Esophagus muscularis mucosa (tissue), 4 donors: ENCODE results near the gene HOXA7. TPM values are rescaled to one million over a fixed set of nuclear protein-coding genes. Genes with fewer than 3 reads are reported as not detected.

Experiments
- DNase-seq: peaks from one replicate; pipeline ENCODE4 v3.0.0-alpha.2; 2017; ENCODE audit errors: extremely low spot score
- H3K27ac ChIP-seq, 4 donors: fragments of 200-600 bp; sonication (generic); replicated peaks in 1 of 4; 1 replicate in 3 of 4; 2 replicates in 1 of 4; pipeline ENCODE4 v1.5.1; 2016 to 2019; ENCODE audit warnings: mild to moderate bottlenecking in 1 of 4
- H3K27me3 ChIP-seq, 4 donors: fragments of 200-600 bp; sonication (generic); one replicate each; pipeline versions ENCODE4 v1.5.1 to v1.6.0; 2016 to 2019
- H3K36me3 ChIP-seq, 4 donors: fragments of 200-600 bp; sonication (generic); one replicate each; pipeline ENCODE4 v1.5.1; 2016 to 2019
- H3K4me1 ChIP-seq, 4 donors: fragments of 200-600 bp; sonication (generic); one replicate each; pipeline ENCODE4 v1.5.1; 2016 to 2019
- H3K4me3 ChIP-seq, 4 donors: fragments of 200-600 bp; sonication (generic); 1 replicate in 2 of 4; 2 replicates in 2 of 4; pipeline ENCODE4 v1.5.1; 2016 to 2019; ENCODE audit warnings: mild to moderate bottlenecking in 4 of 4, moderate library complexity in 1 of 4
- H3K9me3 ChIP-seq, 4 donors: fragments of 200-600 bp; sonication (generic); 1 replicate in 3 of 4; 2 replicates in 1 of 4; pipeline ENCODE4 v1.5.1; 2016 to 2019
- CTCF ChIP-seq, 3 experiments: fragments of 200-600 bp in 2 of 3; fragments of 450-650 bp in 1 of 3; sonication (generic) in 2 of 3; IDR thresholded peaks; one replicate each; pipeline ENCODE4 v1.5.1; 2017 to 2019; ENCODE audit warnings: antibody characterized with exemption in 3 of 3, mild to moderate bottlenecking in 2 of 3, moderate library complexity in 1 of 3
- EP300 ChIP-seq: sonication (generic); formaldehyde crosslinking; IDR thresholded peaks from one replicate; pipeline ENCODE4 v1.6.1; 2017; ENCODE audit warnings: antibody characterized with exemption
- POLR2A ChIP-seq: fragments of 450-650 bp; IDR thresholded peaks from one replicate; pipeline ENCODE4 v1.6.1; 2017; ENCODE audit warnings: antibody characterized with exemption, moderate library complexity, mild to moderate bottlenecking, low read depth
- POLR2AphosphoS5 ChIP-seq, 2 donors: sonication (generic); formaldehyde crosslinking; IDR thresholded peaks; one replicate each; pipeline ENCODE4 v1.6.1; 2017; ENCODE audit warnings: antibody characterized with exemption in 2 of 2
- WGBS: methylation state at CpG from one replicate; pipeline ENCODE4 v1.1.5; 2018; 5-methylcytosine and 5-hydroxymethylcytosine counted together
- intact Hi-C: fragments of 100-400 bp; cut with DNase I; formaldehyde crosslinking; loops from one replicate; pipeline ENCODE4 v1.15.1; 2023
- total RNA-seq, 4 donors: library from RNA; depleted of rRNA; stranded (reverse); fragments of >200 nt; gene quantifications; one replicate each; pipeline versions ENCODE4 v1.1.0 to v1.2.1, GENCODE V29; 2016

HOXA7 gene
- total RNA-seq, 4 donors from 2014 or later: 0.33 to 1.7 (median 0.49) TPM

- Histone ChIP-seq H3K4me3 (peak overlapping the region; percentile 68 to 88 (median 77)), H3K9me3 (no peaks in the 10 kb centered on the region), H3K27me3 (no peaks in the 10 kb centered on the region), H3K4me1 (peaks cover 18 to 59% (median 57%) of the 10 kb centered on the region in 4 donors), H3K27ac (peak overlapping the region; percentile 96 to 100 (median 99)), H3K36me3 (no peaks in the 10 kb centered on the region)
- TF ChIP-seq EP300 (no peak), POLR2AphosphoS5 (IDR thresholded peaks at IDR 0.05) (no peak), POLR2A (no peak), CTCF (IDR thresholded peaks at IDR 0.05) (no peak)
- no peak for DNase-seq
- intact Hi-C loops: no loop called here
- 32% methylated on average over 3 of the region's 3 CpGs for WGBS
Measured at GRCh38 chr7:27118580-27118979, 37.9 kb downstream of the HOXA7 start.

GRCh38 chr7:27117887-27118491 lies 38.5 kb downstream of the HOXA7 start:
- peak overlapping the region; percentile 68 to 88 (median 77) for H3K4me3 ChIP-seq
- WGBS: 27% methylated on average over 19 of the region's 19 CpGs
- peaks cover 12 to 56% (median 53%) of the 10 kb centered on the region in 4 donors for H3K4me1 ChIP-seq
- no peaks in the 10 kb centered on the region for H3K9me3 ChIP-seq
- TF ChIP-seq CTCF (IDR thresholded peaks at IDR 0.05) (no peak), POLR2A (no peak), EP300 (no peak), POLR2AphosphoS5 (IDR thresholded peaks at IDR 0.05) (peak; percentile 13 to 83)
- intact Hi-C loops: no loop called here
- no peaks in the 10 kb centered on the region for H3K36me3 ChIP-seq
- no peak for DNase-seq
- H3K27ac ChIP-seq: peak overlapping the region; percentile 96 to 100 (median 99)
- H3K27me3 ChIP-seq: no peaks in the 10 kb centered on the region

GRCh38 chr7:27116962-27117886 lies 39.3 kb downstream of the HOXA7 start:
- intact Hi-C loops: no loop called here

More at GRCh38 chr7:27116962-27117886, 39.3 kb downstream of the HOXA7 start:
- H3K4me3 ChIP-seq: peak overlapping the region; percentile 68 to 88 (median 77)
- peak overlapping the region; percentile 96 to 100 (median 99) for H3K27ac ChIP-seq
- peaks cover 11 to 60% (median 57%) of the 10 kb centered on the region in 4 donors for H3K4me1 ChIP-seq
- no peaks in the 10 kb centered on the region for H3K36me3 ChIP-seq
- TF ChIP-seq POLR2AphosphoS5 (IDR thresholded peaks at IDR 0.05) (no peak), CTCF (IDR thresholded peaks at IDR 0.05) (no peak), POLR2A (no peak)
- no peaks in the 10 kb centered on the region for H3K9me3 ChIP-seq
- no peaks in the 10 kb centered on the region for H3K27me3 ChIP-seq
- WGBS: 20% methylated on average over 12 of the region's 12 CpGs
- no peak for DNase-seq
